Uterus (tissue), 2 donors: ENCODE data around the gene TNRC6C.

Experiments
- POLR2A ChIP-seq, 2 donors: fragments of 450-650 bp; IDR thresholded peaks; one replicate each; pipeline ENCODE4 v1.6.1; 2016; ENCODE audit warnings: antibody characterized with exemption in 2 of 2, mild to moderate bottlenecking in 1 of 2, moderate library complexity in 1 of 2
- TF ChIP-seq, protein P1 (sequence below), 4 experiments: fragments of 200-600 bp in 2 of 4; fragments of 450-650 bp in 2 of 4; sonication (generic) in 2 of 4; IDR thresholded peaks; one replicate each; pipeline ENCODE4 v1.5.1; 2016 to 2019; ENCODE audit warnings: antibody characterized with exemption in 4 of 4, mild to moderate bottlenecking in 2 of 4, moderate library complexity in 1 of 4

DNA sequence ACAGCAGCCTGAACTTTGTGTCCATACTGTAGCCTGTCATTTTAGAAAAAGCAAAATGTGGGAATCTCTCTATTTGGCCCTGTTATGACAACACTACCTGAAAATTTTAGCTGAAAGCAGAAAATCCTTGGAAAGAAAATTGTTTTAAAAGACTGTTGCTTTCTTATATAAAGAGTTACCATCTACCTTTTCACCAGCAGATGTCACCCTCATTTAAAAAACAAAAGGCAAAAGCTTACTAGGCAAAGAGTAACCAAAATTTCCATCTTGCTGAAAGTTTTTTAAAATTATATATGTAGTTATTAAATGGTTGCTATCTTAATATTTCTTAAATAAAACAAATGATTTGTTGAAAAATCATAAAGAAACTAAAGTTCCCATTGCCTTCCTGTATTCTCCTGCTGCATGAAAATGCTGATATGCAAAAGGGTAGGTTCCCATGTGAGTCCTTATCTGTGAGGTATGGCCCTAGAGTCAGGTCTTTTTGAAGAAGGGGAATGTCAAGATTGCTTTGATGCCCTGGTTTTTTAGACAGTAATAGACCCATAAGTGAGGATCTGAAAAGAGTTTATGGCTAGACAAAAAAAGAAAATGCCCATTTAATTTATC is 61.0 kb downstream of the TNRC6C start:
- TF ChIP-seq, protein P1, sequence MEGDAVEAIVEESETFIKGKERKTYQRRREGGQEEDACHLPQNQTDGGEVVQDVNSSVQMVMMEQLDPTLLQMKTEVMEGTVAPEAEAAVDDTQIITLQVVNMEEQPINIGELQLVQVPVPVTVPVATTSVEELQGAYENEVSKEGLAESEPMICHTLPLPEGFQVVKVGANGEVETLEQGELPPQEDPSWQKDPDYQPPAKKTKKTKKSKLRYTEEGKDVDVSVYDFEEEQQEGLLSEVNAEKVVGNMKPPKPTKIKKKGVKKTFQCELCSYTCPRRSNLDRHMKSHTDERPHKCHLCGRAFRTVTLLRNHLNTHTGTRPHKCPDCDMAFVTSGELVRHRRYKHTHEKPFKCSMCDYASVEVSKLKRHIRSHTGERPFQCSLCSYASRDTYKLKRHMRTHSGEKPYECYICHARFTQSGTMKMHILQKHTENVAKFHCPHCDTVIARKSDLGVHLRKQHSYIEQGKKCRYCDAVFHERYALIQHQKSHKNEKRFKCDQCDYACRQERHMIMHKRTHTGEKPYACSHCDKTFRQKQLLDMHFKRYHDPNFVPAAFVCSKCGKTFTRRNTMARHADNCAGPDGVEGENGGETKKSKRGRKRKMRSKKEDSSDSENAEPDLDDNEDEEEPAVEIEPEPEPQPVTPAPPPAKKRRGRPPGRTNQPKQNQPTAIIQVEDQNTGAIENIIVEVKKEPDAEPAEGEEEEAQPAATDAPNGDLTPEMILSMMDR (IDR thresholded peaks at IDR 0.05) = peak; percentile 48 to 63 (median 58)
- TF ChIP-seq POLR2A (IDR thresholded peaks at IDR 0.05) = no peak
